ENCODE results near the gene ROR2. TPM values are rescaled to one million over a fixed set of nuclear protein-coding genes. Genes with fewer than 3 reads are reported as not detected.

The ROR2 gene
- total RNA-seq, 1 experiment from 2014 or later = 2.7 TPM

DNA sequence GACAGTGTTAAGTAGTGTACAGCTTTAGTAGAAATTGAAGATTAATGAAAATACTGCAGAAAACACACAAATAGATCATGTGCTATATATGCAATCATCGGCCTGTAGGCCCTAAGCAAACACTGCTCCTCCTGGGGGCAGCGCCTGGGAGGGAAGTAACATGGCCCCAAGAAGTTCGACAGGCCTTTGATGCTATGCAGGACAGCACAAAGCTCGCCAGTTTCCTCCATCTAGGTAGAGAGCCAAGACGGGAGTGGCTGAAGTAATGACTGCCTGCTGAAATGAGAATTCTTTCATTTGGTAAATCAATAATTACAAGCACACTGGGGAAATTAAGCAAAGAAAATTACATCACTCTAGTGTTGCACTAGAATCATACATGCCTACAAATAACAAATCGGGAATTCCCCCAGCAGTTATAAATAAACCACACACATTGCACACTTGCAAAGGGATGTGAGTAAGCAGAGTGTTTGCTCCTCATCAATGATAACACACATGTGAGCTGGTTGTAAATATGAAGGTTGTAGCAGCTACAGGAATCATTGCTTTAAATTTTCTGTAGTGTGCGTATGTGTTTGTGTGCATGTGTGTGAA, 306.4 kb downstream of the ROR2 start:
- Histone ChIP-seq H4K91ac (ENCODE audit: insufficient read length, low read depth, low read length) (no peak overlapping the region), H2BK120ac (ENCODE audit: low read depth, low read length, poor library complexity, severe bottlenecking) (no peak overlapping the region), H3T11ph (ENCODE audit: low read length) (no peak overlapping the region), H3K14ac (ENCODE audit: insufficient read depth, low read length) (no peak overlapping the region), H3K4me2 (ENCODE audit: insufficient read depth, insufficient read length, low read length) (no peak overlapping the region), H3K79me2 (ENCODE audit: insufficient read depth, low read length) (no peaks in the 10 kb centered on the region), H3K23ac (ENCODE audit: insufficient read length, low read depth, low read length) (no peak overlapping the region), H3K27ac (ENCODE audit: insufficient read length, low read depth, low read length) (no peak overlapping the region), H4K20me1 (ENCODE audit: control insufficient read depth, insufficient read depth, insufficient read length) (no peaks in the 10 kb centered on the region), H3K4me1 (ENCODE audit: insufficient read depth, low read length) (no peaks in the 10 kb centered on the region), H2BK20ac (ENCODE audit: low read depth, low read length, poor library complexity, severe bottlenecking) (no peak overlapping the region), H2BK5ac (ENCODE audit: insufficient read length, low read length) (no peak overlapping the region), H3K56ac (ENCODE audit: insufficient read length, low read depth, low read length) (no peak overlapping the region), H3K18ac (ENCODE audit: insufficient read length, low read depth, low read length) (no peak overlapping the region), H3K9ac (ENCODE audit: extremely low read depth, insufficient read length, low read length) (no peak overlapping the region), H3K4ac (ENCODE audit: low read depth, low read length) (no peak overlapping the region), H3K79me1 (ENCODE audit: insufficient read depth, low read depth, low read length, poor library complexity, severe bottlenecking) (no peaks in the 10 kb centered on the region), H2BK15ac (ENCODE audit: low read depth, low read length) (no peak overlapping the region), H4K8ac (replicated peaks; ENCODE audit: insufficient read length, low read depth, low read length) (no peak overlapping the region), H3K27me3 (ENCODE audit: insufficient read depth, low read length) (no peaks in the 10 kb centered on the region), H4K5ac (ENCODE audit: insufficient read length, low read depth, low read length) (no peak overlapping the region), H2AFZ (ENCODE audit: low read length) (no peak overlapping the region), H2BK12ac (ENCODE audit: insufficient read length, low read depth, low read length) (no peak overlapping the region), H3K23me2 (ENCODE audit: insufficient read length, low read depth, low read length, poor library complexity, severe bottlenecking) (no peaks in the 10 kb centered on the region), H2AK5ac (ENCODE audit: insufficient read length, low read length) (no peak overlapping the region), H3K9me3 (ENCODE audit: control insufficient read depth, low read depth, low read length) (no peaks in the 10 kb centered on the region)
- Mint-ChIP-seq H3K4me3 (no peak overlapping the region), H3K9me3 (no peaks in the 10 kb centered on the region; a peak in 2 of 5 replicates), H3K27ac (no peak overlapping the region), H3K36me3 (ENCODE audit: insufficient read depth in 1 of 3, low read depth in 3 of 3) (no peaks in the 10 kb centered on the region), H3K4me1 (peaks cover 0 to 8% of the 10 kb centered on the region in 2 experiments; a peak in 1 of 4 replicates), H3K27me3 (ENCODE audit: low read depth) (peaks cover 2% of the 10 kb centered on the region; the same call in 1 of the 2 replicates)
- WGBS (ENCODE audit: extremely low coverage, insufficient read length, low lambda C conversion rate) = no CpG with 5 or more reads among the region's 7 CpGs
- no peak for DNase-seq
- no peak for TF ChIP-seq CTCF (conservative IDR thresholded peaks at IDR 0.05)
